Endothelial cell of umbilical vein (primary cell): ENCODE measurements around the gene RBM8A. TPM values are rescaled to one million over a fixed set of nuclear protein-coding genes. Genes with fewer than 3 reads are reported as not detected.

Source experiments
- BruUV-seq: library from RNA; stranded (reverse); fragments of 400-500 nt; replicated peaks from 2 replicates; lab custom pipeline; 2021; lab: Mats Ljungman, UMichigan
- CTCF ChIA-PET: fragments of 300-600, 350-600 bp; sonication (Branson Sonifier 250); formaldehyde crosslinking; loops from one replicate; lab custom pipeline; 2021; ENCODE audit warnings: antibody characterized with exemption, inconsistent platforms; lab: Charles Lee
- POLR2A ChIA-PET: fragments of 300-600, 350-600 bp; sonication (Branson Sonifier 250); formaldehyde crosslinking; loops from one replicate; lab custom pipeline; 2021; ENCODE audit warnings: antibody characterized with exemption, inconsistent platforms; lab: Charles Lee
- DNase-seq: peaks from one replicate; pipeline ENCODE4 v3.0.0-alpha.2; 2011; ENCODE audit warnings: low read depth, low spot score
- FAIRE-seq: peaks from 2 replicates; lab custom pipeline; 2011; peaks lifted over from hg19 to GRCh38; lab: Jason Lieb, UNC
- H2AFZ ChIP-seq: 2 replicates; pipeline ENCODE4 v1.6.0; 2012; ENCODE audit warnings: low read depth, low read length, control low read depth, inconsistent platforms
- H3K27ac ChIP-seq: 2 replicates; pipeline ENCODE4 v1.5.1; 2011; ENCODE audit warnings: low read depth, mild to moderate bottlenecking, control low read depth, low read length, moderate library complexity; ENCODE audit not compliant: insufficient read depth
- H3K27me3 ChIP-seq, 2 experiments: 2 replicates each; pipeline versions ENCODE4 v1.6.0 to v1.6.1; 2011; ENCODE audit warnings: low read length in 2 of 2, mixed read lengths in 1 of 2; ENCODE audit not compliant: control insufficient read depth in 2 of 2, insufficient read depth in 2 of 2
- H3K36me3 ChIP-seq, 2 experiments: 2 replicates in 1 of 2; 3 replicates in 1 of 2; pipeline ENCODE4 v1.5.1; 2011; ENCODE audit warnings: low read length in 2 of 2, mild to moderate bottlenecking in 1 of 2, moderate library complexity in 1 of 2; ENCODE audit not compliant: control insufficient read depth in 2 of 2, insufficient read depth in 2 of 2; ENCODE audit errors: extremely low read depth in 1 of 2
- H3K4me1 ChIP-seq: 3 replicates; pipeline ENCODE4 v1.5.1; 2011; ENCODE audit warnings: mild to moderate bottlenecking, low read length; ENCODE audit not compliant: control insufficient read depth, insufficient read depth; ENCODE audit errors: extremely low read depth
- H3K4me2 ChIP-seq: 2 replicates; pipeline ENCODE4 v1.6.1; 2011; ENCODE audit warnings: low read length, control low read depth, mixed read lengths; ENCODE audit not compliant: insufficient read depth
- H3K4me3 ChIP-seq, 3 experiments: fragments of 200-600 bp in 1 of 3; sonication (generic), shearing (Covaris generic) in 1 of 3; replicated peaks in 1 of 3; 2 replicates each; pipeline ENCODE4 v1.5.1; 2011 to 2016; ENCODE audit warnings: control low read depth in 3 of 3, low read length in 3 of 3, mild to moderate bottlenecking in 2 of 3, inconsistent platforms in 1 of 3, low read depth in 1 of 3, moderate library complexity in 1 of 3; ENCODE audit not compliant: insufficient read depth in 1 of 3
- H3K79me2 ChIP-seq: 2 replicates; pipeline ENCODE4 v1.6.0; 2012; ENCODE audit warnings: low read length, inconsistent platforms; ENCODE audit not compliant: control insufficient read depth, insufficient read depth
- H3K9ac ChIP-seq: replicated peaks from 2 replicates; pipeline ENCODE3; 2011; ENCODE audit warnings: low read length, control low read depth; ENCODE audit not compliant: insufficient read depth; ENCODE audit errors: extremely low read depth
- H3K9me1 ChIP-seq: replicated peaks from 3 replicates; pipeline ENCODE4 v1.6.0; 2011; ENCODE audit warnings: mild to moderate bottlenecking, low read length; ENCODE audit not compliant: control insufficient read depth, insufficient read depth; ENCODE audit errors: extremely low read depth
- H3K9me3 ChIP-seq: replicated peaks from 2 replicates; pipeline ENCODE4 v1.5.1; 2012; ENCODE audit warnings: low read length, inconsistent platforms; ENCODE audit not compliant: control insufficient read depth, insufficient read depth
- H4K20me1 ChIP-seq: replicated peaks from 2 replicates; pipeline ENCODE3; 2011; ENCODE audit warnings: mild to moderate bottlenecking, low read length; ENCODE audit not compliant: control insufficient read depth, insufficient read depth; ENCODE audit errors: extremely low read depth
- CTCF ChIP-seq, 2 donors: IDR thresholded peaks; 1 replicate in 1 of 2; 2 replicates in 1 of 2; pipeline ENCODE4 v1.5.1; 2011; ENCODE audit warnings: low read length in 2 of 2, mild to moderate bottlenecking in 2 of 2, moderate library complexity in 2 of 2, control low read depth in 1 of 2, inconsistent platforms in 1 of 2, low read depth in 1 of 2; ENCODE audit not compliant: insufficient read depth in 1 of 2; ENCODE audit errors: extremely low read depth in 1 of 2
- EZH2 ChIP-seq: IDR thresholded peaks from 2 replicates; pipeline ENCODE4 v1.6.1; 2012; ENCODE audit warnings: borderline replicate concordance, low read depth, mild to moderate bottlenecking, moderate library complexity, low read length, inconsistent platforms; ENCODE audit not compliant: severe bottlenecking
- FOS ChIP-seq: IDR thresholded peaks from 2 replicates; pipeline ENCODE4 v1.6.1; 2011; ENCODE audit warnings: mild to moderate bottlenecking, low read length, moderate library complexity, borderline replicate concordance; ENCODE audit not compliant: insufficient read depth
- GATA2 ChIP-seq: IDR thresholded peaks from 2 replicates; pipeline ENCODE4 v1.7.0; 2011; ENCODE audit warnings: low read depth, mild to moderate bottlenecking, moderate library complexity, mixed read lengths, low read length; ENCODE audit not compliant: insufficient read length, insufficient read depth
- JUN ChIP-seq: IDR thresholded peaks from 2 replicates; pipeline ENCODE4 v1.6.1; 2011; ENCODE audit warnings: borderline replicate concordance, low read depth; ENCODE audit not compliant: insufficient read length, insufficient read depth
- MAX ChIP-seq: IDR thresholded peaks from 2 replicates; pipeline ENCODE4 v1.6.1; 2011; ENCODE audit not compliant: insufficient read depth, insufficient read length
- MYC ChIP-seq: IDR thresholded peaks from one replicate; pipeline ENCODE4 v1.6.1; 2011; ENCODE audit warnings: mild to moderate bottlenecking, low read depth, low read length
- POLR2A ChIP-seq: IDR thresholded peaks from 2 replicates; pipeline ENCODE4 v1.6.1; 2012; ENCODE audit warnings: low read depth, mild to moderate bottlenecking, control low read depth, low read length
- POLR2AphosphoS5 ChIP-seq: IDR thresholded peaks from 2 replicates; pipeline ENCODE4 v1.6.1; 2012; ENCODE audit warnings: low read depth, mild to moderate bottlenecking, control low read depth, low read length, moderate library complexity; ENCODE audit not compliant: insufficient read depth
- dilution Hi-C: fragments of 300-500 bp; cut with MboI; formaldehyde crosslinking; loops from one replicate; pipeline ENCODE4 v1.15.0; 2019; ENCODE audit warnings: low sequenced_read_pairs; ENCODE audit not compliant: extremely low pct_ligation_motif_present
- intact Hi-C: fragments of 100-400 bp; cut with micrococcal nuclease; formaldehyde crosslinking; loops from one replicate; pipeline ENCODE4 v1.10.0; 2022
- polyA plus RNA-seq, 4 experiments: library from polyadenylated mRNA; depleted of rRNA in 3 of 4; stranded (reverse) in 3 of 4; unstranded in 1 of 4; fragments of >200 nt; gene quantifications; 2 replicates each; pipeline versions ENCODE4 v1.2.1 to v1.2.3, GENCODE V29; 2011 to 2012; ENCODE audit warnings: missing spikeins in 1 of 4
- total RNA-seq: library from RNA; stranded (reverse); gene quantifications from 2 replicates; pipeline ENCODE4 v1.2.3, GENCODE V29; 2021

RBM8A gene
- total and polyA plus RNA-seq, 2 donors (not counting 3 experiments of a cell fraction or from before 2014, with no cell fraction given): 192 to 194 TPM

DNA sequence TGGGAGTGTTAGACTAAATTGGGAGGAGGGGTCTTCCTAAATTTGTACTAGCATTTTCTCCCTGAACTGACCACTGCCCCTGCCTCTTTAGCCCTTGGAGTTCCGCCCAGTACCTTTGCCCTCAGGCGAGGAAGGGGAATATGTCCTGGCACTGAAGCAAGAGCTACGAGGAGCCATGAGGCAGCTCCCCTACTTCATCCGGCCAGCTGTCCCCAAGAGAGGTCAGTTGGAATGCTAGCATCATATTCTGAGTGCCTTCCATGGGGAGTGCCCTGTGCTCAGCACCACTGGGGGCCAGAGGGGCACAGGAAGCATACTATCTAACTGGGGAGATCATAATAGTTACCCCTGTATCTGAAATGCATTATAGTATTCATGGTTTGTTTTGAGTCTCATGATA is 47.9 kb upstream of the RBM8A start:
- CTCF ChIA-PET: interaction anchor here (20.0 kb wide), 1 partner anchor 31 kb away, joined by 496 read pairs; no protein-coding TSS in a partner anchor
- Histone ChIP-seq H3K27me3 (no peaks in the 10 kb centered on the region), H3K4me3 (no peak overlapping the region), H4K20me1 (no peaks in the 10 kb centered on the region), H3K9ac (no peak overlapping the region), H3K27ac (no peak overlapping the region), H3K9me3 (no peaks in the 10 kb centered on the region), H3K36me3 (no peaks in the 10 kb centered on the region), H3K4me1 (peaks cover 26% of the 10 kb centered on the region), H3K9me1 (no peaks in the 10 kb centered on the region), H2AFZ (no peak overlapping the region), H3K79me2 (no peaks in the 10 kb centered on the region), H3K4me2 (no peak overlapping the region)
- TF ChIP-seq POLR2A (no peak), POLR2AphosphoS5 (no peak), FOS (no peak), EZH2 (no peak), MYC (no peak)
- BruUV-seq: no TSS peak
- POLR2A ChIA-PET: no interaction called here
- intact Hi-C loops: no loop called here
- dilution Hi-C loops: no loop called here
- DNase-seq (no peak), FAIRE-seq (no peak)

DNA sequence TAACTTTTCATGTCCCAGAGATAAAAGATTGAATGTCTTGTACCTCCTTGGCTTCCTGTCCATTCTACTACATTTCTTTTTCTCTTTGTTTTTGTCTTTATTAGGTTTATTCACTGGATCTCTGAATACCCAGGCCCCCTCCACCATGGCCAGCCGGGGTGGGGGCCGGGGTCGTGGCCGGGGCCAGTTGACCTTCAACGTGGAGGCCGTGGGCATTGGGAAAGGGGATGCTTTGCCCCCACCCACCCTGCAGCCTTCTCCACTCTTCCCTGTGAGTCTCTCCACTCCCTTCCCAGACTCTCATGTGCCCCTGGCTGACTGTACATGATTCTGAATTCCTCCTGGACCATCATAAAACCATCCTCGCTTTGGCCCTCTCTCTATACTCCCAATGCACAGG is 47.4 kb upstream of the RBM8A start:
- Histone ChIP-seq H3K36me3 (no peaks in the 10 kb centered on the region), H2AFZ (no peak overlapping the region), H3K9me1 (no peaks in the 10 kb centered on the region), H3K27me3 (no peaks in the 10 kb centered on the region), H3K27ac (no peak overlapping the region), H3K9ac (no peak overlapping the region), H3K4me1 (peaks cover 21% of the 10 kb centered on the region), H4K20me1 (no peaks in the 10 kb centered on the region), H3K4me2 (no peak overlapping the region), H3K4me3 (no peak overlapping the region), H3K79me2 (no peaks in the 10 kb centered on the region), H3K9me3 (no peaks in the 10 kb centered on the region)
- TF ChIP-seq MYC (no peak), GATA2 (no peak), POLR2A (no peak), FOS (no peak), MAX (no peak), EZH2 (no peak), JUN (no peak), POLR2AphosphoS5 (no peak), CTCF (IDR thresholded peaks at IDR 0.05; ENCODE audit: extremely low read depth in 1 of 2, insufficient read depth in 1 of 2, low read depth in 1 of 2, low read length in 2 of 2) (no peak)
- FAIRE-seq (no peak), DNase-seq (no peak)
- intact Hi-C loops: no loop called here
- dilution Hi-C loops: no loop called here
- POLR2A ChIA-PET: no interaction called here
- BruUV-seq: no TSS peak
- CTCF ChIA-PET: interaction anchor here (20.0 kb wide), 1 partner anchor 32 kb away, joined by 496 read pairs; no protein-coding TSS in a partner anchor
